Right lobe of liver (tissue), 4 donors: ENCODE data around the gene BICC1.

Experiments used
- CTCF ChIP-seq, 4 donors: fragments of 200-600 bp in 3 of 4; fragments of 450-650 bp in 1 of 4; IDR thresholded peaks; one replicate each; pipeline versions ENCODE4 v1.5.1 to v1.8.0; 2016 to 2022; ENCODE audit warnings: antibody characterized with exemption in 4 of 4, mild to moderate bottlenecking in 2 of 4
- POLR2A ChIP-seq: fragments of 450-650 bp; IDR thresholded peaks from one replicate; pipeline ENCODE4 v1.6.1; 2017; ENCODE audit warnings: antibody characterized with exemption, mild to moderate bottlenecking
- donor health status: DM: no; HTN: no; CAD: no.
- donor health status: DM: no; HTN: no; CAD: no.
- donor health status: DM: no; HTN: yes; CAD: no.

- TF ChIP-seq CTCF (IDR thresholded peaks at IDR 0.05), result no peak
- no peak for TF ChIP-seq POLR2A
Observed at GRCh38 chr10:58651040-58651439, 138.4 kb downstream of the BICC1 start.
